Stimulated activated CD8-positive, alpha-beta memory T cell treated with anti-CD3 and anti-CD28 coated beads, Interleukin-15, amount 100 ng/mL, for 1 hour (primary cell): Measurements from ENCODE around the gene FAM20C.
"Not testable (repeated sequence)": the region's sequence is repeated elsewhere in the genome, so short reads cannot be mapped to it uniquely, and the experiment has no call there.

Experiments used
- DNase-seq: peaks from one replicate; pipeline ENCODE4 v3.0.0-alpha.2; 2020; ENCODE audit warnings: low read depth

Gene FAM20C

DNA sequence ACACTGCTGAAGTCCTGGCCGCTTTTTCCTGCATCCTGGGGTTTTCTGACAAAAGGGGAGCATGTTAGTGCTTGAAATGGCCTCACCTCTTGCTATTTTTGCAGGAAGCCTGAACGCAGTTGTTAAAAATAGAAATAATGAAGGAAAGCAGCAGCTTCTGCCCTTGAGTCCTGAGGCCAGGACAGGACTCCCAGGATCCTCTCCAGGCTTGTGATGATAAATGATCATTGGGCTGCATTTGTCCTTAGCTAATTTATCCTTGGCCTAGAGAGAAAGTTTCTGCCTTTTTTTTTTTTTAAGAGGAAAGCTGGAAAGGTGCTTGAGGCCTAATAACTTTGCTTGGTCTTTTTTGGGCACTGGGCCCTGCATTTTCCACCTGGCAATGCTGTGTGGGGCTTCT, 17.7 kb upstream of the FAM20C start:
- DNase-seq = no peak

DNA sequence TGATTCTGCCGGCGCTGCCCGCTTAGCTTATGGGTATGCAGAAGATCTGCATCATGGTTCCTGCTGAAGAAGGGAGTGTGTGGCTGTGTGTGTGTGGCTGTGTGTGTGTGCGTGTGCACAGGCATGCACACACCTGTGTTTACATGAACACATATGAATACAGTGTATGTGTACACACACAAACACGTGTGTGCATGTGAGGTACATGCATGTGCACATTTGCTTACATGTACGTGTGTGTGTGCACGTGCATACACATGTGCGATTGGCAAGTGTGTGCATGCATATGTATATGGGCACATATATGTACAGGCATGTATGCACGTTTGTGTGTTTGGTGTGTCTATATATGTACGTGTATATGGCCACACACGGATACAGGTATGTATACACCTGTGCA, 16.4 kb upstream of the FAM20C start:
- DNase-seq = no peak

DNA sequence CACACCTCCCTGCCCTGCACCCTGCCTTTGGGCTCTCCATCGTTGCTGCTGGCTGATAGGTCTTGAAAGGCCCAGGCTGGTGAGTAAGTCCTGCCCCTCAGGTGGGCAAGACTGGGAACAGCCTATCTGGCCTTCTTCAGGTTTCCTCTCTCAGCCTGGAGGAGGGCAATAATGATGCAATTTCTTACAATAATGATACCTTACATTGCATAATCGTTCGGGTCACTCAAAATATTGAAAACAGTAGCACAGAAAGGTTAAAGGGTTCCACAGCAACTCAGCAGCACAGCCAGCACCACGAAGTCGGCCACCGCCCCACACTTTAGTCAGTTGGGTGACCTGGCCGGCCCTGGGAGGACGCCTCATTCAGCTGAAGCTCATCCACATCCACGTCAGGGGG, 16.0 kb upstream of the FAM20C start:
- DNase-seq = no peak

DNA sequence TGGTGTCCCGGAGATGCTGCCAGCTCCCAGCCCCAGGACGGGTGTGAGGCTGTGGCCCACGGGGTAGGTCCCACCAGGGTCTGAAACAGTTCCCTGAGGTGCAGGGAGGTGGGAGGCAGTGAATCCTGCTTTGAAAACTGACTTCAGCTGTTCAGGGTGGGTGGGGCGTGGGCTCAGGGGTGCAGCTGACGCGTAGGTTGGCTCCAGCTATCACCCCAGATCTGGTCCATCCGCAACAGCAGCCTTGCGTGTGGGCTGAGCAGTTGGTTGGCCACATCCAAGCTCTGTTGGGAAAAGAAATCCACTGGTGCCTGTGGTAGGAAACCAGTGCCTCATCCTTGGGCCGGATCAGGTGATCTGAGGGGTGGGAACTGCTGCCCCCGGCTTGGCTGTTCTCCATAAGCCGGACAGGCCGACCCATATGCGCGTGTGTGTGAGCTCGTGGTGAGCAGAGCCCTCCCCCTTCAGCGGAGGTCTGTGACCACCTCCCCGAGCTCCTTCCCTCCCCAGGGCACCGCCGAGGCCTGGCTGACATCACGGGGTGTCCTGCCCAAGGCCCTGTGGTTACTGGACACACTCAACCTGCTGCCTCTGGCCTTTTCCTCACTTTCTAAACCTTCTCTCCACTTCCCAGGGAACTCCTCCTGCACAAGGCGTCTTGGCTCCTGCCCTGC, 15.4 kb upstream of the FAM20C start:
- DNase-seq = no peak

DNA sequence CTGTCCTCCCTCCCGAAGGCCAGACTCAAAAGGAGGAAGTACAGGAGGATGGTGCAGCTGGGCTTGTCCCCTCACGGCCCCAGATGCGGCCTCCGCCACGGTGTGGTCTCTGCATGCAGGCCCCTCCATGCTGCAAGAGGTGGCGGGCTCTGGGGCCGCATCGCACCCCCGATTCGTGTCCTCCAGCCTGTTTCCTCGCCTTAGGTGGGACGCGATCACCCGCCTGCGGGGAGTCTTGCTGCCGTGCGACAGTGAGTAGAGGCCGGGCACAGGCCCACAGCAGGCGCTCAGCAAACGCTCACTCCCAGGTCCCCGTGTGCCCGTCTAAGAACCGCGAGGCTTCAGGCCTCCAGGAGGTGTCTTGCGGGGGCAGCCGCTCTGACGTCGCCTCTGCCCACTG, 13.9 kb upstream of the FAM20C start:
- DNase-seq = no peak

DNA sequence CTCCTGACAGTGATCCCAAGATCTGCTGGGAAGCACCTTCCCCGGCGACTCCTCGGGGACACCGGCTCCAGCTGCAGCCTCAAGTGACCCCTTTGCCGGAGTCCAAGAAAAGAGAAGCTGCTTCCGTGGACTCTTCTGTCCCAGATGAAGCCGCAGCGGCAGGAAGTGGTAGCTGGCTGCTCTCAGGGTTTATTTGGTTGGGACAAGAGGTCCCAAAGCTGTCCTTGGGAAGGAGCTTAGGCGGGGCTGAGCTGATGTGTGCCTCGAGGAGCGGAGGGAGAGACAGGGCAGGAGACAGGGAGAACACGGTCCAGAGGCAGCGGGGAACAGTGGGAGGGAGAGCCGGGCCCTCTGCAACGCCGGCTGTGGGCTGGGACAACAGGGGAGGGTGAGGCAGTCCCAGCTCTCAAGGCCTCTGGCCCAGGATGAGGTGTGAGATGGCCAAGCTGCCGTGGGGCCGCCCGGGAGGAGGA, 13.1 kb upstream of the FAM20C start:
- DNase-seq = no peak

DNA sequence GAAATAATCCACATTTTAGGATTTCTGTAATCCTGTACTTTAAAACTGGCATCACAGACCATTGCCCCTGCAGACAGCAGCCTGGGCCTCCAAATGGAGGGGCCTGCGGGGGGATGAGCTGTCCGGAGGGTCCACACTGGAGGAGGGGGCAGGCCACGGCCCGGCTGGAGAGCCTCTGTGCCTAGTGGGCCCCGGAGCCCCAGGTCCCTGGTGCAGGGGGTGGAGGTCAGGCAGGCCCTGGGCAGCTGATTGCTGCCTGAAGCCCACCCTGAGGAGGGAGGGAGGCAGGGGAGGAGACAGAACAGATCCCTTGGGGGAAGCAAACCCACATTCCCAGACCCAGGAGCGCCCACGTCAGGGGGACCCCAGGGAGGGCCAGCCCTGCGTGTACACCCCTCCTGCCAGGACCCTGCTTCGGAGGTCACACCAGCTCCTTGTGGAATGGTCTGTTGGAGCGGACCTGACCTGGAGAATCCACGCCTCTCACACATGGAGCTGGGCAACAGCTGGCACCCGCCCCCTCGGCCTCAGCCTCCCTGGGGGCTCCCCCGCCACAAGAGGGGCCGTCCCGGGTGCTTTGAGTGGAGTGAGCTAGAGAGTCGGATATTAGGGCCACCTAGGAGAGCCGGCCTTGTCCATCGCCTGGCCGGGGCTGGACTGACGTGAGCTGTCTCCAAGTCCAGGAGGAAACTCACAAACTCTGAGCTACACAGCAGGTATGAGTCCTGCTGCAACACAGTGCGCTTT, 12.2 kb upstream of the FAM20C start:
- DNase-seq = no peak

DNA sequence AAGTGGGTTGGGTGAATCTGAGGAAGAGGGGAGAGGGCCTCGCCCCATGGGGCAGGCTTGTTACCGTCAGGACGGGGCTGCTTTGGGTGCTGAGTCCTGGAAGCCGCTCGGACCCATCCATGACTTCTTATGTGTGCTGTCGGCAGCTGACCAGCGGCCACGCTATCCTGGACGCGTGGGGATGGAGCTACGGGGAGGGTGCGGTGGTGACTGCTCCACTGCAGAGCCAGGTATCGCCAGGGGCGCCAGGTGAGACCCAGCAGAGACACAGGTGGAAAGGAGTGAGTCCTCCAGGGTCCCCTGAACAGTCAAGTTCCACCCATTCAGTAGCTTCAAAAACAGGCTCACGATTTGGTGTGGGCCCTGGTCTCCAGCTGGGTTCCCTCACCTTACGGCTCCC, 10.6 kb upstream of the FAM20C start:
- DNase-seq = no peak

DNA sequence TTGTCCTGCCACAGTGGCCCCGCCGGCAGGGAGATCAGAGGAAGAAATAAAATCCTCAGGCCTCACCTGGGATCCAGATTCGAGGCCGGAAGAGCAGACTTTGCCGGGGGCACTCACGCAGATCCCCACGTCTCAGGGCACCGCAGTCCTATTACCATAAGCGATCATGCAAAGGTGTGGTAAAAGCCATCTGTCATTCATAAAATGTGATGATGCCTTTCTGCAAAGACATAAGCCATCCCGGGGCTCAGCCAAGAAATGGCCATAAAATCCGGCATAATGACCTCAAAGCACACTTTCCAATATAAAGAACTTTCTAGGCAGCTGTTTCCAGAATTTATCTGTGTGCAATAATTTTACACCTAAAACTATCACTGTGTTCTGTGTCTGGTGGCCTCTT, 9.9 kb upstream of the FAM20C start:
- not testable (repeated sequence) for DNase-seq

DNA sequence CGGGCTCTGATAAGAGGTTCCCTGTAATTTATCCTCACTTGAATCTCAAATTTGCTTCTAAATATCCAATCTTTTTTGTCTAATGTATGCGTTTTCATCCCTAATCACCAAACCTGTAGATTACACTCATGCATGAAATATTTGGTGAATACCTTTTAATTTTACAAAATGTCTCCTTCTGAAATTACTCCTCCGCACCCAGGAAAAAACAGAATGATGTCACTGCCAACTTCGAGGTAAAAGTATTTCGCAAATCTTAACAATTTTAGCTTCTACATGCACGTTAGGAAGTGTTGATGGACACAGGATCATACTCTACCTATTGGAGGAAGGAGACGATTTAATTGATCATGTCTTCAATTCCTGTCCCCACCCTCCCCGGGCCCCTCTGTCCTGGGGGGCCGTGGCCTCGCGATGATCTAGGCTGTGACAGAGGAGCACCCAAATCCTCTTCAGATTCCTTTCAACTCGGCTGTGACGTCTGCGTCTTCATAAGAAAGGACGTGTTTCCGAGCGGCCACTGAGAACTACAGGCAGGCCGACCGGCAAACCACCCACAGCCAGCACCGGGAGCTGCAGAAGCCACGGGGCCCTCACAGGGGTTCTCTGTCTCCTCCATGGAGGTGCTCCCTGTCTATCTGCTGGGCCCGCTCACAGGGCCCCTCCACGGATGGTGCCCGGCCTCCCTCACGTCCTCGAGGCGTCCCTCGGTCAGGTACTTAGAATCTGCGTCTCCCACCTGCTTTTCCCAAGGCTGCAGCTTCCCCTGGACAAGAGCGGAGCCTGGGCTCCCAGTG, 8.7 kb upstream of the FAM20C start:
- DNase-seq = no peak

DNA sequence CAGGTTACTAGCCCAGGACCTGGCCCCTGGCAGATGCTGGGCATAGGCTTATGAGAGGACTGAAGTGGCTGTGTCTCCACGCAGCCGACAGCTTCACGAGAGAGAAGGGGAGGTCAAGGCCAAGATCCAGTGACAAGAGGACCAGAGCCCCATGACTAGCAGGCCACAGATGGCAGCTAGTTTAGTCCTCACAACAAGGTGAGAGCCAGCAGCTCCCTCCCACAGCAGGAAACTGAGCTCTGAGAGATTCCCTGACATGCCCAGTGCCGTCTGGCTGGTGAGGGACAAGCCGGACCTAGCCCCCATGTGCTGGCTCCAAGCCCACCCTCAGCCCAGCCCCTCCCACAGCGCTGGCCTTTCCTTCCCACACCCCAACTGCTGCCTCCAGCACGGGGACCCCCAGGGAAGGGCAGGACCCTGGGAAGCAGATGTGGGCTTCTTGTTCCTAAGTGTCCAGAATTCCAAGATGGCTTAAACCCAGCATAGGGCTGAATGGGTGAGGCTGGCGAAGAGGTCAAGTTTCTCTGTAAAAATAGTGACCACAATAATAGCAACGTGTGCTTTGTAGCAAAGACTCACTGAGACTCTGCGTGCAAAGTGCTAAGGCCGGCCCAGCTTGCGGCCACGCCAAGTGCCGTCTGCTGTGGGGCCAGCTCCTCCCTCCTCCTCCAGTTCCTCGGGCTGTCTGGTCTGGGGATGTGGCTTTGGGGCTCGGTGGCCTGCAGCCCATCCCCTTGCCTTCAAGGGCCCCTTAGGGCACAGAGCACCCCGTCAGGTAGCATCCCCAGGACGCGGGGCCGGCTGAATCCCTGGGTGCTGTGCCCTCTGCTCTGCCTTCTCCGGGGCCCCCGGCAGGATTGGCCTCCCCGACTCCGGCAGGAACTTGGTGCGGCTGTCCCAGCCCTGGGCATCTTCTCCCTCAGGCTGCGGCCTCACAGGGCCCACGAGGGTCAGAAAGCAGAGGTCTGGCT, 7.8 kb upstream of the FAM20C start:
- DNase-seq = no peak

DNA sequence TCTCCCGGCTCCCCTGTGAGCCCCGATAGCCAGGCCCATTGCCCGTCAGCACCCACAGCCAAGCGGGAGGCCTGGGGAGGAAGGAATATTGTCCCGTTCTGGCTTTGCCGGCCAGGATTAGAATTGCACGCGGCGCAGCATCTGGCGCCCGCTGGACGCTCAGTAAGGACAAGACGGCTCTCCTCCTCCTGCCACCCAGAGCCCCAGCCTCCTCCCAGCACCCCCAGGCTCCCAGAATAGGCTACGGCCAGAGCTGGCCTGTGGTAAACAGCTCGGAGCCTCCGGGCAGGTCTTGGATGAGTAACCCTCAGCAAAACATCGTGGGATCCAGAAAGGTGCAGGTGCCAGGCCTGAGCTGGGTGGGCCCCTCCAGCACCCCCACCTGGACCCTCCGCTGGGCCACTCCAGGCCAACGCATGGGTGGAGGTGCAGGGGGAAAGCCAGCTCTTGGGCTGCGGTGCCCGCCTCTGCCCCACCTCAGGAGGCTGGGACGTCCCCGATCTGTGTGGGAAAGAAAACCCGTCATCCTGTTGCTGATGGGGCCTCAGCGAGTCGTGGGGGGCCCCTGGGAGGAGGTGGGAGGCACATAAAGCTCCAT, 5.8 kb upstream of the FAM20C start:
- DNase-seq = no peak

DNA sequence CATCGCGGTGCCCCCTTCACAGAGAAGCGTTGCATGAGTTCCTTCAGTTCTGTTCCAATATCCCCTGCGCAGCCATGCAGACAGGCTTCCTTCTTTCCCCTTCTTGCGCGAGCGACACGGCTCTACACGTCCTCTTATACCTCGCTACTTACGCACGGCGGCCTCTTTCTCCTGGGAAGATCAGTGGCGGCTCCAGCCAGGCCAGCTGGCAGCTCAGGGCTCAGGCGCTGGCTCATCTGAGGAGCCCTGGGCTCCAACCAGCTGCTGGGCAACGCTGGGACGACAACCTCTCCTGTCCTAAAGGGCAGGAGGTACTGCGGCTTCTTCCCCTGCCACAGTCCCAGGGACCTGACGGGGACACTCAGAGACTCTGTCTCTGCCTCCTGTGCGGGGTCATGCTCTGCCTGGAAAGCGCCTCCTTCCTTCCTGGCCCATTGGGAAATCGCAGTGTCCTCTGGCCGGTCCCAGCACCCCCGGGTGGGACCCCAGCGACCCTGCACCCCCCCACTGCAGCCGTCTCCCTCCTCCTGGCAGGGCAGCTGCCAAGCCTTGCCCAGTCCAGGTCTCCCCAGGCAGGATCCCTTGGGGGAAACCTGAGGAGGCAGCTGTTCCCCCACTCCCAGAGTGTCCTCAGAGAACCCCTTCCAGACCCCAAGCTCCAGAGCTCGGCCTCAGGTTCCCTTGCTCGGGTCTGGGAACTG, 5.0 kb upstream of the FAM20C start:
- DNase-seq = no peak

DNA sequence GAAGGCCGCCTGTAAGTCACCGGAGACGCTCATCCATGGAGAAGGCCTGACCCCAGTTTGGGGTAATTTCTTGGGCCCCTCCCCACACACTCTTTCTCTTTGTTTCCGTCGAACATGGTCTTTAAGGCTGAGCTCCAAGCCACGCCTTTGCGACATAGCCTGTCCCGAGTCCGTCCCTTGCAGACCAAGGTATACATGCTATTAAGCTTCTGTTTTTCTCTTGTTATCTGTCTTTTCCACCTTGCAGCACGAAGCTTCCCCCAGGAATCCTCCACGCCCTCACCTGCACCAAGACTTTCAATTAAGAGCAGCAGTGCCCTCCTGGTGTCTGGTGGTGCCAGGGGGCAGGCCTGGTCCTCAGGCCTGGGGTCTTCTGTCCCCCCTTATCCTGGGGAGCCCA, 4.2 kb upstream of the FAM20C start:
- no peak for DNase-seq

DNA sequence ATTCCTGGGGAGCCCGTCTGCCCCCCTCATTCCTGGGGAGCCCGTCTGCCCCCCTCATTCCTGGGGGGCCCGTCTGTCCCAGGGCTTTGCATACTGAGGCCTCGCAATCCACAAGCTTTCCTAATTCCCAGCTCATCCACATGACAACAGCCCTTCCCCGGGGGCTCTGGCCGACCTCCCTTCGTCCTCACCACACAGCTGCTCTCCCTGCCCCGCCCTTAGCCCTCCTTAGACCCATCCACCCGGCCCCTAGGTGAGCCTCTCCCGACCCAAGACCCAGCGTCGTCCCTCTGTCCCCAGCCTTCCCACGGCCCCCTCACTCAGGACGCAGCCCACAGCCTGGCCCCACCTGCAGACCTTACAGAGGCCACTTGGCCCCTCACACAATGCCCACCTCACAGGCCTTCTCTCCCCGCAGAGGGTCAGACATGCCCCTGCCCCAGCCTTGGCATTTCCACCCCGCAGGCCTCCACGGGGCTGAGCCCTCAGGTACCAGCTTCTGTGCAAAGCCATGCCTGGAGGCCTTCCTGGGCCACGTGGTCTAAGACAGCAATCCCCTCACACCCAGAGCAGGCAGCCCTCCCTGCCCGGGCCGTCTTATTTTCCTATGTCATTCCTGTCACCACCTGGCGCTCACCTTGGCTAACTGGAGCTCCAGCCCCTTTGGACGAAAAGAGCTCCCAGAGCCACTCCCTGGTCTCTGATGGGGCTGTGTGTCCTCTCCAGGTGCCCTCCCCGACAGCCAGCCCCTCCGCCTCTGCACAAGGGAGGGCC, 3.5 kb upstream of the FAM20C start:
- DNase-seq = no peak

DNA sequence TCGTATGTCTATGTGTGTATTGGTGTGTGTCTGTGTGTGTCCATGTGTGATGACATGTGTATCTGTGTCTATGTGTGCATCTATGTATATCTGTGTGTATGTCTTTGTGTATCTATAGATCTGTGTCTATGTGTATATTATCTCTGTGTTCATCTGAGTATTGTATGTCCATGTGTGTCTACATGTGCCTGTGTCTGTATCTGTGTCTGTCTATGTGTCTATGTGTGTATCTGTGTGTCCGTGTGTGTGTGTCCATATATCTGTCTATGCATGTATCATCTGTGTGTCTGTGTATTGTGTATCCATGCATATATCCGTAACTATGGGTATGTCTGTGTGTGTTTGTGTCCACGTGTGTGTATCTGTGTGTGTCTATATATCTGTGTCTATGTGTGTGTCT, 2.7 kb upstream of the FAM20C start:
- no peak for DNase-seq

DNA sequence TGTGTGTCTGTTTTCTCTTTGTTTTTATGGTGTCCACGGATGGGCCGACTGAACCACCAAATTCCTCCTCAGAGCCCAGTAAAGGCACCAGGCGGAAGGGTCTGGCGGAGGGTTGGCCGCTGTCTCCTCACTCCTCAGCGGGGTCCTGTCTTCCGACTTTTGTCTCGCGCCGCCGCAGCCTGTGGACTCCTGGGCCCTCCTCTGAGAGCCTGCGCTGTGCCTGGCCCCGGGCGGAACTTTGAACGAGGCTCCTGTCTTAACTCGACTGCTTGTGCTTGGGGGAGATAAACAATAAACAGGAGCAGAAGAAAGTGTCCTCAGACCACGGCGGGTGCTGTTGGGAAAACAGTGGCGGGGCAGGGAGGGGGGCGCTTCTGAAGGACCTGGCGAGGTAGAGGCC, 2.2 kb upstream of the FAM20C start:
- no peak for DNase-seq

DNA sequence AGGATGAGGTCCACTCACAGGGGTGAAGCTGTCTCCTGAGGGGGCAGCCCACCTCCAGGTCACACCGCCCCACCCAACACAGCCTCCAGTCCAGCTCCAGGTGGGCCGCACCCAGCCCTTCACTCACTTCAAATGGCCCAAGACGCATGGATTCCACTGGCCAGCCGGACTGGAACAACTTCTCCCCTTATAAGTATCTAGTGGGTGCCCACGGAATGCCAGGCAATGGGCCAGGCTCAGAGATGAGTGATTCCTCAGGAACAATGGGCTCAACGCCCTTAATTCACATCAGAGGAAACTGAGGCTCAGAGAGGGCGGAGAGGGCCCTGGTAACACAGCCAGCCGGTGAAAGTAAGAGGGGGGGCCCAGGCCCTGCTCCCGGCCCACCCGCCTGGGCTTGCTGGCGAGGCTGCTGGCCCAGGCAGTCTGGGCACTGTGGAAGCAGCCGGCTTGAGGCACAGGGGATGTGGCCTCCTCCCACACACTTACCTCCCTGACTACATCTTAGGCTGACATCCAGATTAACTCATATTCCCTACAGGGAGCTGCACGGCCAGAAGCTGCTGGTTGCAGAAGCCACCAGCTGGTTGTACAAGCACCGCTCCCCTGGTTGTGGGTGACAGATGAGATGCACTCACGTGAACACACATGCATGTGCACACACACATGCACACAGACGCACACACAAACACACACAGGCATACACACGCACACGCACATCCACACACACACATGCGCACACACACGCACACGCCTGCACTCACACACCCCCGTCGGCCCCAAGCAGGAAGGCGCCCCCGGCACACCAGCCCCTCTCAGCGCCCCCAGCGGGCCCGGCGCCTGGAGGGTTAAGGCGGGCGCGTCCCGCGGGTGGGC, 1.0 kb upstream of the FAM20C start:
- no peak for DNase-seq
